Endothelial cell of umbilical vein (primary cell): ENCODE measurements around the gene HBE1. TPM values are rescaled to one million over a fixed set of nuclear protein-coding genes. Genes with fewer than 3 reads are reported as not detected.

ENCODE experiments used
- BruUV-seq: library from RNA; stranded (reverse); fragments of 400-500 nt; replicated peaks from 2 replicates; lab custom pipeline; 2021; lab: Mats Ljungman, UMichigan
- CTCF ChIA-PET: fragments of 300-600, 350-600 bp; sonication (Branson Sonifier 250); formaldehyde crosslinking; loops from one replicate; lab custom pipeline; 2021; ENCODE audit warnings: antibody characterized with exemption, inconsistent platforms; lab: Charles Lee
- POLR2A ChIA-PET: fragments of 300-600, 350-600 bp; sonication (Branson Sonifier 250); formaldehyde crosslinking; loops from one replicate; lab custom pipeline; 2021; ENCODE audit warnings: antibody characterized with exemption, inconsistent platforms; lab: Charles Lee
- DNase-seq: peaks from one replicate; pipeline ENCODE4 v3.0.0-alpha.2; 2011; ENCODE audit warnings: low read depth, low spot score
- FAIRE-seq: peaks from 2 replicates; lab custom pipeline; 2011; peaks lifted over from hg19 to GRCh38; lab: Jason Lieb, UNC
- H2AFZ ChIP-seq: 2 replicates; pipeline ENCODE4 v1.6.0; 2012; ENCODE audit warnings: low read depth, low read length, control low read depth, inconsistent platforms
- H3K27ac ChIP-seq: 2 replicates; pipeline ENCODE4 v1.5.1; 2011; ENCODE audit warnings: low read depth, mild to moderate bottlenecking, control low read depth, low read length, moderate library complexity; ENCODE audit not compliant: insufficient read depth
- H3K27me3 ChIP-seq, 2 experiments: 2 replicates each; pipeline versions ENCODE4 v1.6.0 to v1.6.1; 2011; ENCODE audit warnings: low read length in 2 of 2, mixed read lengths in 1 of 2; ENCODE audit not compliant: control insufficient read depth in 2 of 2, insufficient read depth in 2 of 2
- H3K36me3 ChIP-seq, 2 experiments: 2 replicates in 1 of 2; 3 replicates in 1 of 2; pipeline ENCODE4 v1.5.1; 2011; ENCODE audit warnings: low read length in 2 of 2, mild to moderate bottlenecking in 1 of 2, moderate library complexity in 1 of 2; ENCODE audit not compliant: control insufficient read depth in 2 of 2, insufficient read depth in 2 of 2; ENCODE audit errors: extremely low read depth in 1 of 2
- H3K4me1 ChIP-seq: 3 replicates; pipeline ENCODE4 v1.5.1; 2011; ENCODE audit warnings: mild to moderate bottlenecking, low read length; ENCODE audit not compliant: control insufficient read depth, insufficient read depth; ENCODE audit errors: extremely low read depth
- H3K4me2 ChIP-seq: 2 replicates; pipeline ENCODE4 v1.6.1; 2011; ENCODE audit warnings: low read length, control low read depth, mixed read lengths; ENCODE audit not compliant: insufficient read depth
- H3K4me3 ChIP-seq, 3 experiments: fragments of 200-600 bp in 1 of 3; sonication (generic), shearing (Covaris generic) in 1 of 3; replicated peaks in 1 of 3; 2 replicates each; pipeline ENCODE4 v1.5.1; 2011 to 2016; ENCODE audit warnings: control low read depth in 3 of 3, low read length in 3 of 3, mild to moderate bottlenecking in 2 of 3, inconsistent platforms in 1 of 3, low read depth in 1 of 3, moderate library complexity in 1 of 3; ENCODE audit not compliant: insufficient read depth in 1 of 3
- H3K79me2 ChIP-seq: 2 replicates; pipeline ENCODE4 v1.6.0; 2012; ENCODE audit warnings: low read length, inconsistent platforms; ENCODE audit not compliant: control insufficient read depth, insufficient read depth
- H3K9ac ChIP-seq: replicated peaks from 2 replicates; pipeline ENCODE3; 2011; ENCODE audit warnings: low read length, control low read depth; ENCODE audit not compliant: insufficient read depth; ENCODE audit errors: extremely low read depth
- H3K9me1 ChIP-seq: replicated peaks from 3 replicates; pipeline ENCODE4 v1.6.0; 2011; ENCODE audit warnings: mild to moderate bottlenecking, low read length; ENCODE audit not compliant: control insufficient read depth, insufficient read depth; ENCODE audit errors: extremely low read depth
- H3K9me3 ChIP-seq: replicated peaks from 2 replicates; pipeline ENCODE4 v1.5.1; 2012; ENCODE audit warnings: low read length, inconsistent platforms; ENCODE audit not compliant: control insufficient read depth, insufficient read depth
- H4K20me1 ChIP-seq: replicated peaks from 2 replicates; pipeline ENCODE3; 2011; ENCODE audit warnings: mild to moderate bottlenecking, low read length; ENCODE audit not compliant: control insufficient read depth, insufficient read depth; ENCODE audit errors: extremely low read depth
- CTCF ChIP-seq, 2 donors: IDR thresholded peaks; 1 replicate in 1 of 2; 2 replicates in 1 of 2; pipeline ENCODE4 v1.5.1; 2011; ENCODE audit warnings: low read length in 2 of 2, mild to moderate bottlenecking in 2 of 2, moderate library complexity in 2 of 2, control low read depth in 1 of 2, inconsistent platforms in 1 of 2, low read depth in 1 of 2; ENCODE audit not compliant: insufficient read depth in 1 of 2; ENCODE audit errors: extremely low read depth in 1 of 2
- EZH2 ChIP-seq: IDR thresholded peaks from 2 replicates; pipeline ENCODE4 v1.6.1; 2012; ENCODE audit warnings: borderline replicate concordance, low read depth, mild to moderate bottlenecking, moderate library complexity, low read length, inconsistent platforms; ENCODE audit not compliant: severe bottlenecking
- FOS ChIP-seq: IDR thresholded peaks from 2 replicates; pipeline ENCODE4 v1.6.1; 2011; ENCODE audit warnings: mild to moderate bottlenecking, low read length, moderate library complexity, borderline replicate concordance; ENCODE audit not compliant: insufficient read depth
- GATA2 ChIP-seq: IDR thresholded peaks from 2 replicates; pipeline ENCODE4 v1.7.0; 2011; ENCODE audit warnings: low read depth, mild to moderate bottlenecking, moderate library complexity, mixed read lengths, low read length; ENCODE audit not compliant: insufficient read length, insufficient read depth
- JUN ChIP-seq: IDR thresholded peaks from 2 replicates; pipeline ENCODE4 v1.6.1; 2011; ENCODE audit warnings: borderline replicate concordance, low read depth; ENCODE audit not compliant: insufficient read length, insufficient read depth
- MAX ChIP-seq: IDR thresholded peaks from 2 replicates; pipeline ENCODE4 v1.6.1; 2011; ENCODE audit not compliant: insufficient read depth, insufficient read length
- MYC ChIP-seq: IDR thresholded peaks from one replicate; pipeline ENCODE4 v1.6.1; 2011; ENCODE audit warnings: mild to moderate bottlenecking, low read depth, low read length
- POLR2A ChIP-seq: IDR thresholded peaks from 2 replicates; pipeline ENCODE4 v1.6.1; 2012; ENCODE audit warnings: low read depth, mild to moderate bottlenecking, control low read depth, low read length
- POLR2AphosphoS5 ChIP-seq: IDR thresholded peaks from 2 replicates; pipeline ENCODE4 v1.6.1; 2012; ENCODE audit warnings: low read depth, mild to moderate bottlenecking, control low read depth, low read length, moderate library complexity; ENCODE audit not compliant: insufficient read depth
- dilution Hi-C: fragments of 300-500 bp; cut with MboI; formaldehyde crosslinking; loops from one replicate; pipeline ENCODE4 v1.15.0; 2019; ENCODE audit warnings: low sequenced_read_pairs; ENCODE audit not compliant: extremely low pct_ligation_motif_present
- intact Hi-C: fragments of 100-400 bp; cut with micrococcal nuclease; formaldehyde crosslinking; loops from one replicate; pipeline ENCODE4 v1.10.0; 2022
- polyA plus RNA-seq, 4 experiments: library from polyadenylated mRNA; depleted of rRNA in 3 of 4; stranded (reverse) in 3 of 4; unstranded in 1 of 4; fragments of >200 nt; gene quantifications; 2 replicates each; pipeline versions ENCODE4 v1.2.1 to v1.2.3, GENCODE V29; 2011 to 2012; ENCODE audit warnings: missing spikeins in 1 of 4
- total RNA-seq: library from RNA; stranded (reverse); gene quantifications from 2 replicates; pipeline ENCODE4 v1.2.3, GENCODE V29; 2021

HBE1 gene
- total and polyA plus RNA-seq, 2 donors (not counting 3 experiments of a cell fraction or from before 2014, with no cell fraction given): 0.37 TPM; not detected in 1

GRCh38 chr11:5281596-5281995, 11.9 kb upstream of the HBE1 start:
- no peak overlapping the region for H3K4me3 ChIP-seq
- DNase-seq: no peak
- dilution Hi-C loops (no loop called here), intact Hi-C loops (no loop called here)
- BruUV-seq: no TSS peak
- ChIA-PET POLR2A (no interaction called here), CTCF (interaction anchor here (1.3 to 1.6 kb wide), 2 partner anchors 15 to 83 kb away, joined by 4 to 5 read pairs; no protein-coding TSS in a partner anchor)
- H2AFZ ChIP-seq: no peak overlapping the region
- no peak for FAIRE-seq
- no peaks in the 10 kb centered on the region for H3K9me3 ChIP-seq
- no peaks in the 10 kb centered on the region for H3K36me3 ChIP-seq
- no peak overlapping the region for H3K27ac ChIP-seq
- no peaks in the 10 kb centered on the region for H3K27me3 ChIP-seq
- H3K79me2 ChIP-seq: no peaks in the 10 kb centered on the region
- TF ChIP-seq GATA2 (no peak), JUN (no peak), CTCF (IDR thresholded peaks at IDR 0.05; ENCODE audit: extremely low read depth in 1 of 2, insufficient read depth in 1 of 2, low read depth in 1 of 2, low read length in 2 of 2) (no peak)
- no peaks in the 10 kb centered on the region for H3K9me1 ChIP-seq
- H3K9ac ChIP-seq: no peak overlapping the region
- peaks cover 11% of the 10 kb centered on the region for H3K4me1 ChIP-seq
- no peak overlapping the region for H3K4me2 ChIP-seq
- H4K20me1 ChIP-seq: no peaks in the 10 kb centered on the region

GRCh38 chr11:5280582-5281102, 10.9 kb upstream of the HBE1 start:
- POLR2A ChIA-PET: no interaction called here
- no TSS peak for BruUV-seq
- FAIRE-seq (peak; percentile 99), DNase-seq (peak; percentile 96)
- H3K27ac ChIP-seq: peak overlapping the region; percentile 5
- H3K9me3 ChIP-seq: no peaks in the 10 kb centered on the region
- H3K9me1 ChIP-seq: no peaks in the 10 kb centered on the region
- H3K4me2 ChIP-seq: no peak overlapping the region
- no peaks in the 10 kb centered on the region for H4K20me1 ChIP-seq
- CTCF ChIA-PET: interaction anchor here (0.6 to 1.6 kb wide), 6 partner anchors 10 to 1093 kb away, joined by 3 to 12 read pairs (median 4); no protein-coding TSS in a partner anchor
- no peak overlapping the region for H3K9ac ChIP-seq
- dilution Hi-C loops (no loop called here), intact Hi-C loops (loop anchor here (1.0 kb wide), 1 partner anchor 87 kb away; no protein-coding TSS in a partner anchor)
- no peak for TF ChIP-seq MYC
- peak; percentile 99 for TF ChIP-seq JUN
- peak; percentile 100 for TF ChIP-seq FOS
- TF ChIP-seq MAX: no peak
- TF ChIP-seq POLR2AphosphoS5: peak; percentile 86
- no peak for TF ChIP-seq POLR2A
- TF ChIP-seq GATA2: peak; percentile 46
- TF ChIP-seq EZH2: no peak
- no peak for TF ChIP-seq CTCF (IDR thresholded peaks at IDR 0.05; ENCODE audit: extremely low read depth in 1 of 2, insufficient read depth in 1 of 2, low read depth in 1 of 2, low read length in 2 of 2)
- H3K27me3 ChIP-seq: no peaks in the 10 kb centered on the region
- no peak overlapping the region for H2AFZ ChIP-seq
- H3K36me3 ChIP-seq: no peaks in the 10 kb centered on the region
- no peak overlapping the region for H3K4me3 ChIP-seq
- peaks cover 11% of the 10 kb centered on the region for H3K4me1 ChIP-seq
- H3K79me2 ChIP-seq: no peaks in the 10 kb centered on the region
